NCI-H2107 treated with DMSO at 0.1 percent for 48 hours (cell line): ENCODE data around the gene CDYL.

Experiments used
- DNase-seq: peaks from one replicate; lab custom pipeline; 2025; ENCODE audit not compliant: unreplicated experiment; lab: John Stamatoyannopoulos, UW

CDYL gene

DNA sequence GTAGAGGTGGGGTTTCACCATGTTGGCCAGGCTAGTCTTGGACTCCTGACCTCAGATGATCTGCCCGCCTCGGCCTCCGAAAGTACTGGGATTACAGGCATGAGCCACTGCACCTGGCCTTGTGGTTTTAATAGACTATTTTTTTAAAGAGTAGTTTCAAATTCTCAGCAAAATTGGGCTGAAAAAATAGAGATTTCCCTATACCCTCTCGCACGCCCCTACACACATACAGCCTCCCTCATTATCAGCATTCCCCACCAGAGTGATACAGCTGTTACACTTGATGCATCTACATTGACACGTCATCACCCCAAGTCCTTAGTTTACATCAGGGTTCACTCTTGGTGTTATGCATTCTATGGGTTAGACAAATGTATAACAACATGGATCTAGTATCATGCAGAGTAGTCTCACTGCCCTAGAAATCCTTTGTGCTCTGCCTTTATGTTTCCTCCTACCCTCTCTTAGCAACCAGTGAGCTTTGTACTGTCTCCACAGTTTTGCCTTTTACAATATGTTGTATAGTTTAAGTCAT lies 103.6 kb downstream of the CDYL start:
- DNase-seq: no peak

DNA sequence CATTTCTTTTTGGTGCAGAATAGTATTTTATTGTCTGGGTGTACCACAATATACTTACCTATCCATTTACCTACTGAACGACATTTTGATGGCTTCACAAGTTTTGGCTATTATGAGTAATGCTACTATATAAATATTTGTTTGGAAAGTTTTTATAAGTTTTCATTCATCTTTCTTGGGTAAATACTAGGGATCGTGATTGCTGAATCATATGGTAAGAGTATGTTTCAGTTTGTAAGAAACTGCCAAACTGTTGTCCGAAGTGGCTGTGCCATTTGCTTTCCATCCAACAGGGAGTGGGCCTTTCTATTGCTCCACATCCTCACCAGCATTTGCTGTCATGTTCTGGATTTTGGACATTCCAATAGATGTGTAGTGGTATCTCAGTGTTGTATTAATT lies 104.2 kb downstream of the CDYL start:
- no peak for DNase-seq

DNA sequence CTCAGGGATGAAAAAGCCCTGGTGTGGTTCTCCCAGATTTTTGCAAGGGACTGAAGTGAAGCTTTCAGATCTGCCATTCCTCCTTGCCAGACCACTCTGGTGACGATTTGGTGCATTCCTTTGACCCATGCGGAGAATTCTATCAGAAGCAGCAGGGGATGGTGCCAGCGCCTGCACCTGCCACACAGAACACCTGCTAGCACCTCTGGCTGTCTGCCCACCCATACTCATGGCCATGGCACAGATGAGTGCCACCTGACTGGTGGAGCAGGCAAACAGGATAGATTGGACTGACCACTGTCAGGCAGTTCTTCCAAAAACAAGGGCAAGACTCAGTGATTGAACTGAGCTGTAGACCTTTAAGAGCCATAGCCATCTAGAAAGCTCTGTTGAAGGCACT lies 107.1 kb downstream of the CDYL start:
- peak; percentile 33 for DNase-seq

DNA sequence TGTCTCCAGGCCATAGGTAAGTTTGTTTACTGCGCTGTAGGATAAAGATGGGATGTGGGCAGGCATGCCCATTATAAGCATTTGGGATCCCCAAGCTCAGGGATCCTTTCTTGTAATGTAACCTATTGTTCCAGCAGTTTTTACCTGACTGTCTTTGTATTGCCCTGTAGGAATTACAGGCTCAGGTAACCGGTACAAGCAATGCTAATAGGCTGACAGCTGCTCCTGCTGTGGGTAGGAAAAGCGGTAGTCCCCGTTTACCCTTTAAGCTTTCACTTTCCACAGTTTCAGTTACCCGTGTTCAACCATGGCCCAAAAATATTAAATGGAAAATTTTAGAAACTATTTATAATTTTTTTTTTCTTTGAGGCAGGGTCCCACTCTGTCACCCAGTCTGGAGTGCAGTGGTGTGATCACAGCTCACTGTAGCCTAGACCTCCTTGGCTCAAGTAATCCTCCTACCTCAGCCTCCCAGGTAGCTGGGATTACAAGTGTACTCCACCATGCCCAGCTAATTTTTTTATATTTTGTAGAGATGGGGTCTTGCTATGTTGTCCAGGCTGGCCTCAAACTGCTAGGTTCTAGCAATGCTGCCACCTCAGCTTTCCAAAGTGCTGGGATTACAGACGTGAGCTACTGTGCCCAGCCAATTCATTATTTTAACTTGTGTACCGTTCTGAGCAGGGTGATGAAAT lies 108.6 kb downstream of the CDYL start:
- DNase-seq: peak; percentile 42

DNA sequence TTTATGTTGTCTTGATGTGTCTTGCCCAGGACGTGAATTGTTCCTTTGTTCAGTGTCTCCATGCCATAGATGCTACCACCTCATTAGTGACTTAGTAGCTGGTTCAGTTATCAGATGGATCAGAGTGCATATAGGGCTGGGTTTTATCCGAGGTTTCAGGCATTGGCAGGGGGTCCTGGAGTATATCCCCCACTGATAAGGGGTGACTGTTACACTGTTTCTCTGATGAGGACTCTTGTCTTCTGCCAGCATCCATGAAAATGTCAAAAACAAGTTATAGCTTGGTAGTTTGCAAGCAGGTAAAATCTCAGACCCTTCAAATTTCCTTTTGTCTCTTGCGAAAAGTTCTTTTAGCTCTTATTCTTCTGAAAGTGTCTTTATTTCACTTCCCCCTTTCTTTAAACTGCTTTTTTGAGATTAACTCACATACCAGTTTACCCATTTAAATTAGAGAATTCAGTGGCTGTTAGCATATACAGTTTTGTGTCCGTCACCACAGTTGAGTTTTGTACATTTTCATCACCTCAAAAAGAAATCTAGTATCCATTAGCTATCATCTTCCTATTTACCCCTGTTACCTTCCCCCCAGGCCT lies 109.2 kb downstream of the CDYL start:
- DNase-seq: no peak

DNA sequence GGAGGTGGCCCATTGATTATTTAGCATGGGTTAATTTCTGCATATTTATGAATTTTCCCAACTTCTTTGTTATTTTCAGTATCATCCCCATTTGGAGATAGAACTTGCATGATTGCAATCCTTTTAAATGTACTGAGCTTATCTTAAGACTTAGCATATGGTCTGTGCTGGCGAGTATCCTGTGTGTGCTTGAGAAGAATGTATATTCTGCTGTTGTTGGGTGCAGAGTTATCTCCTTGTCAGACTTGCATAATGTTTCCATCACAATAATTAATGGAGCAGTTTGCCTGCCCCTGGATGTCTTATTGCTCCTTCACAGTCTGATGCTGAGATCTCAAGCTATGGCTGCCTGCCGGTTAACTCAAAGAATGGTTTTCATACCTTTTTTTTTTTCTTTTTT lies 112.6 kb downstream of the CDYL start:
- no peak for DNase-seq

DNA sequence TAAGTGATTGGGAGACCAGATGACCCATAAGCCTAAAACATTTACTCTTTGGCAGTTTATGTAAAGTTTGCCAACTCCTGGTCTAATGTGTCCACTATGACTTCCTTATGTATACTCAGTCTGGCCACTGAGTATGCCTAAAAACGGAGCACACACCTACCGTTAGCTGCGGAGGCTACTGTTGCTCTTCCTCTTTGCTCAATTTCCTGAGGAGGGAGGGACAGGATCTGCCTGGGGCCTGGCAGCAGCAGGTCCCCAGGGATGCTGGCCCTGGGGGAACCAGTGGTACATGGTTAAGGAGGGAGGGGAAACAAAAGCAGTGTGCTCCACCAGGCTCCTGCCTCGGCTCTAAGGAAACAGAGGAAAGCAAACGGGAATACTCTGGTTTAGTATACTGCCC lies 113.5 kb downstream of the CDYL start:
- DNase-seq: no peak

DNA sequence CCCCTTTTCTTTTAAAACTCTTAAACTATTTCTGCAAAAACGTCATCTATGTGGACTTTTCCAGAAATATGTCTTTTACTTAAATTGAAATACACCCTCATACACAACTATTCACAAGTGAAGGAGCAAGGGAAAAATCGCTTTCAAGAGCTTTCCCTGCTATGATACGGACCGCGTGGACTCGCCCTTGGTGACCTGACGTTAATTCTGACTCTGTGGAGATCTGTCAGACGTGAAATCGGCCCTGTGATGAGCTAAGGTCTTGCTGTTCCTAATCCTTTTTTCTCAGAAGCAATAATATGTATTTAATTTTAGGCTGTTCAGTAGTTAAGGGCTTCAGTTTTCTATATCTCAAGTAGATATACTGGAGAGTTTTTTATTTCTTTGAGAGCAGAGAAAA lies 114.0 kb downstream of the CDYL start:
- DNase-seq: no peak

DNA sequence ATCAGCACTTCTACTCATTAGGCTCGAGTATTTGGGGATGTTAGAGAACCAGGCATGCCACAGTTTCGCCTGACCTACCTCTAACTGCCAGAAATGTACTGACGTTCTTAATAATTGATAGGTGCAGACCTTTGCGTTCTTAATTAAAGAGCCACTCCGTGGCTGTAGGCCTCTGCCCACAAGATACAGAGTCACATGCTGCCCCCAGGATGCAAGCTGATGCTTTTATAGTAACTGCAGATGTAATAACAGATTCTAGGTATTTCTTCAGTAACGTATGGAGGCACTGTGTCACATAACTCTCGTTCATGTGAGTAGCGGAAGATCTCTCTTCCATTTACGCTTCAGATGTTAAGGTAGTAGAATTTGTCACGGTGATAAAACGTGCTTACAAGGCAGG lies 114.4 kb downstream of the CDYL start:
- no peak for DNase-seq

DNA sequence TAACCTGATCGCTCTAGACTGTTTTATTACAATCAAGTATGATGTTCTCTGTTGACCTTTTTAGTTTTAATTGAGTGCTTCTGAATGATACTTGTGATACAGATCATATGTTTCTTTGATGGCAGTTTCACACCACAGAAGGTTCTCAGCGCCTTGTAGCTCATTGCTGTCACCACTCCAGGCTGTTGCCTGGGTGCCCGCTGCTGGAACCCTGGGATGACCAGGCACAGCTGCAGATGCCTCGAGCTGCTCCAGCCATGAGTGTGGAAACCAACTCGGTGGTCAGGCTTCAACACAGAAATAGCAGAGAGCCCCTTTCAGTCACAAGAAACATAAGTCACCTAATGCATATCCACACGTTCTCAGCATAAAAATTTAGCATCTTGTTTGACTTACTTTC lies 114.9 kb downstream of the CDYL start:
- no peak for DNase-seq

DNA sequence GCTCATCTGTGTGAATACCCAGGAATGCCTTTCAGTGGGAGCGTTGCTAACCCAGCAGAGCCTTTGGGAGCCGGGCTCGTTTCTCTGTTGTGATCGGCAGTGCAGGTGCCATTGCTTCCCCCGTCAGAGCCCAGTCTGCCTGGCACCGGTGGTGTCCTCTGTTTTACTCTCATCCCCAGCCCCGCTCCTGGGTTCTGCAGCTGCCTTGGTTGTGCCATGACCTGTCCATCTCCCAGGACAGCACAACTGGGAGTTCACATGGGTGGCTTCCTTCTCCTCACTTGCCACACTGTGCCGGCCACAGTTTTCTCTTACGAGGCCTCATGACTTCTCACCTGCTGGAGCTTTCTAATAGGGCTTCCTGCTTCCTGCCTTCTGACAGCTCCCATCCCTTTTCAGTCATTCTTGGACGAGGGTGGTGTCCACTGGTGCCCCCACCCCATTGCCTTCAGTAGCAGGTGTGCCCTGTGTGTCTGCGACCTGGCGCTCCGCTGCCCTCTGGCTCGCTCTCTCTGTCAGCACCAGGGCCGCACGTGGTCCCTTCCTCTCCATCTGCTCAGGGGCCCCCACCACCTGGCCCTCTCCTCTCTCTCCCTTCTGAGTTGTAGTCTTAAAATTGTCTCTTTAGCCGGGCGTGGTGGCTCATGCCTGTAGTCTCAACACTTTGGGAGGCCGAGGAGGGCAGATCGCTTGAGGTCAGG lies 116.7 kb downstream of the CDYL start:
- no peak for DNase-seq

DNA sequence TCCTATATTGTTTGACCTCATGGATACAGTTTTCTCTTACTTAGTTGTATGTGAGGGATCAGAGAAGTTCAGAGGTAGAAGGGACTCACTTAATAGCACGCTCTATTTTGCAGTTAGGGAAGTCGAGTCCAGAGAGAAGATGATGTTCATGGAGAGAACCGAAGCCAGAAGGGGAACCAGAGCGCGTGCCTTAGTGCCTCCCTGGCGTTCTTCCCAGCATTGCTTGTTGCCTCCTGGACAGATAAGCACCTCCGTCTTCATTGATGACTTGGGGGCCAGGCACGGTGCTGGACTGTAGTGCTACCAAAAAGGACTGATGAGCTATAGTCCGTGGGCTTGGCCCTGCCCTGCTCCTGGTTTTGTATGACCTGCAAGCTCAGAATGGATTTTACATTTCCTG lies 117.8 kb downstream of the CDYL start:
- DNase-seq: no peak

DNA sequence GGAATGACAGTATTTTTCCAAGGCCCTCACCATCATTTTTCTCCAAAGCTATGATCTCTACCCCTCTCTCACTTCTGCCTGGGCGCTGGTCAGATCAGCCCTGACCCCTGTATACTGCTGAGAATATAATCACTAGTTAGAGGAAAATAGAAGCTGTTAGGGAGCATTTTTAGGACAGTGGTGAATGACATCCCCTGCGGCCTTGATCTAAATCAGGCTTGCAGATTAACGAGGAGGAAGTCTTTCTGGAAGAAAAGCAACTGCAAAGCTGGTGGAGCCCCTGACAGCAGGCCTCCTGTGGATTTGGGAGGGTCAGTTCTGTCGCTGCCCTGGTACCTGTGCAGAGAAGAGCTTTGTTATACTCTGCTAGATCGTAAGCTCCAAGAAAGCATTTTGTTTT lies 119.8 kb downstream of the CDYL start:
- no peak for DNase-seq

DNA sequence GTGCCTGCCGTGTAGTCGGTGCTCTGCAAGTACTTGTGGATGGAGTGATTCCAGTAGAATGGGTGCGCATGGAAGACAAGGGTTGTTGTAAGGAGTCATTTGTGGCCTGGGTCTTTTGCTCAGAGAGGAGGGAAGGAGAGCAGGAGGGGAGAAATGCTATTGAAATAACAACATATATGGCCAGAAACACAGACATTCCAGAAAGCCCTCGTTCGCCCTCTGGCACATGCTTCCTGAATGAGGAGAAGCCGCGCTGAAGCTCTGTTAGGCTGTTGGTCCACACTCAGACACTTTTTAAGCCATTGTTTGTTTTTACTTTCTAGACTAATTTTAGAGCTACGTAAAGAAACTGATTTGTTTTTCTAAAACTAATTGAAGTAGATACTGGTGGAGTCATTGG lies 120.2 kb downstream of the CDYL start:
- no peak for DNase-seq

DNA sequence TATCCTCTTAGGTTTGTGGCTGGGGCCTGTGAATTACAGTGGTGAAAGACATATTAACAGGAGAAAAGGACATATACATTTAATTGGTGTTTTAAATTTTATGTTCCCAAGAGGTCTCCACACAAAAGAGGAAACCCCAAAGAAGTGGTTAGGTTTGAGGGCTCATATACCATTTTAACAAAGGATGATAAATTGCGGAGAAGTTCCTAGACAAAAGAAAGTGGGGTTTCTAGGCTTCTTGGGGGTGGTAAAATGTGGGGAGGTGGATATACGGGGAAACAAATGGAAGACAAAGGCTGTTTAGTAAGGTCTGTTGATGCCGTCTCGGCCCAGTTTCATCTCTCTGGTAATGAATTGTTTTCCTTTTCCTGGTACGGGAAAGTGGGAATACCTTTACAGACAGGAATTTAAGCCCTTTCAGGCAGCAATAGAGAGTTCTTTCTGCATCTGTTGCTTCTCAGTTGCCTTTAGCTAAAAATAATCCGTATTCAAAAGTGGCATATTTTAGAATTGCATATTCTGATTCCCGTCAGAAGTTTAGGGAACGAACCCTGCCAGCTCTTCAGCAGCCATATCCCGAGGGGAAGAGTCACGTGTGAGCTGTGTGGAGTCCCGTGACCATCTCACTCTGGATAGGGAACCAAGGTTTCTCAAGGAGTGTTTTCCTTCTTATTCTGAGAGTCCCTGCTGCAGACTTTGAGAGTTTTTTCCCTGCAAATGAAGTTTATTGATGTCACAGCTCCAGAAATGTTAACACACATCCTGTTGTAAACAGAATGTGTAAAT lies 123.2 kb downstream of the CDYL start:
- no peak for DNase-seq

DNA sequence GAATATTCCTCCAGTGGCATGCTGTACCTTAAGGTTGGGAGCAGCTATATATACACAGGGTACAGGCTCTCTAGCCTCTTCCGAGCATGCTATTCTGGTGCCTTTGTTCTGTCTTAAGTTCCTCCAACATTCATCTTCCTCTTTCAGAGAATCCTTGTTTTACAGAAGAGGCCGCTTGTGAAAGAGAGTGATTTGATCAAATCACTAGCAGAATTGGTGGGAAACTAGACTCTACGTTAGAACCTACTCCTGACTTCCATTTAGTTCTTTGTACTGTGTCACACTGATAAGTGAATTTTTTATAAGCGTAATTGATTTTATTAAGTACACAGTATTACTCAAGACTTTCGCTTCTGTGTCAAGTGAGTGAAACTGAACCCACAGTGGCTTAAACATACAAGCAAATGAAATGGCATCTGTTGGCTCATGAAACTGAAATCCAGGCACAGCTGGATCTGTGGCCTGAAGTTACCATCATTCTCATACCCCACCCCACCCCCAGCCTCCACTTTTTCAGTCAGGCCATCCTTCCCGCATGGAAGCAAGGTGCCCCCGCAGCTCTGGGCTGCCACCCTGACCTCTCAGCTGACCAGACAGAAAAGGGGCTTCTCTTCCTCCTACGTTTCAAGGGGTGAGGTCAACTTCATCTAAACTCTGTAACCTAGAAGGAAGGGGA lies 125.3 kb downstream of the CDYL start:
- no peak for DNase-seq

DNA sequence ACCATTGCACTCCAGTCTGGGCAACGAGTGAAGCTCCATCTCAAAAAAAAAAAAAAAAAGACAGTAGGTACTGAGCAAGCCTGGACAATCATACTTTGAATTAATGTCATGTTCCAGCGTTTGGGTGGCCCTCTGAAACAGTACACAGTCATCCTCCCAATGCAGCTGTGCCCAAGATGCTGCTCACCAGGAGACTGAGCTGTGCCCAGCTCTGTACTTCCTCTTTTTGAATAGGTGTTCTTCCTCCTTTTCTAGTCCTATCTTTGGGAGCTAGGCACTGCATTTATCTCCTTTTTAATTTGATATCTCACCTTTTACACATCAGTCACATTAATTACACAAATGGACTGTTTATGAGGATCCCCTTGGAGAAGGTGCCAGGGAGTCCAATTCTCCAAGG lies 126.2 kb downstream of the CDYL start:
- DNase-seq: no peak

DNA sequence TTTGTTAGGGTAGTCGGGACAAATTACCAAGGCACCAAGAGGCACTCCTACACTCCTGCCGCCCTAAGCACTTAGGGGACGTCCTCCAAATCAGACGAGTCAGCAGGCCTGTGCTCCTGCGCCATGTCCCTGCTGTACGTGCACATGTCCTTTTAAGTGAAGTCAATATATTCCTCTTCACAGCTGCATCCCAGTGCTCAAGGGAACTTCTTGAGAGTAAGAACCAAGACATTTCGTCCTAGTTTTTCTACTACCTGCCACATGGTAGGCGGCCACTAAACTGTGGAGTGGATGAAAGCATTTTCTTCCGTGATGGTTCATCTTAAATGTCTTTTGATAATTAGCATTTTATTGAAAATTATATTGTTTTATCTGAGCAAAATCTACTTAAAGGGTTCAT lies 126.9 kb downstream of the CDYL start:
- DNase-seq: no peak

DNA sequence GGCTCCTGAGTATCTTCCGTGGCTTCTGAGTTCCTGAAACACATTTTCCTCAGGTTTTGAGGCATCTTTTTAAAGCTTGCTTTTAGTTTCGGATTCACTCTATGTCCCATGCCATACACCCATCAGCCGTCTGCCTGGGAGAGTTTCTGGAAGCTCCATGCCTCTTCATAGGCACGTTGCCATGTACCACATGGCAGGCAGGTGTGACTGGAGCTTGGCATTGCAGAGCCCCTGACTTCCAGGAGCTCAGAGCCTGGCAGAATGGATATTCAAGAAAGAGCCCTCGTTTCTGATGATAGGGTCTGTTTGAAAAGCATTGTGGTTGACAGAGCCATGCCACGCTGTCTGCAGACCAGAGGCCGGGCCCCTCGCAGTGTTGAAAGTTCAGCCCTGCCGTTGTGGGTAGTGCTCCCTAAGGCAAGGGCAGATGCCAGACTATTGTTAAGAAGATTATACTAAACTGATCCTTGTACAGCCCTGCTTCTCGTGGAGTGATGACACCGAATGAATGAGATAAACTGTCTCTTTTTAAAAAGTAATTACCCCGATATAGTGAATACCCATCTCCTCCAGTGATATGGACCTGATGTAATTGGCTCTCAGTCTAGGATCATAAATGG lies 127.7 kb downstream of the CDYL start:
- DNase-seq: no peak

DNA sequence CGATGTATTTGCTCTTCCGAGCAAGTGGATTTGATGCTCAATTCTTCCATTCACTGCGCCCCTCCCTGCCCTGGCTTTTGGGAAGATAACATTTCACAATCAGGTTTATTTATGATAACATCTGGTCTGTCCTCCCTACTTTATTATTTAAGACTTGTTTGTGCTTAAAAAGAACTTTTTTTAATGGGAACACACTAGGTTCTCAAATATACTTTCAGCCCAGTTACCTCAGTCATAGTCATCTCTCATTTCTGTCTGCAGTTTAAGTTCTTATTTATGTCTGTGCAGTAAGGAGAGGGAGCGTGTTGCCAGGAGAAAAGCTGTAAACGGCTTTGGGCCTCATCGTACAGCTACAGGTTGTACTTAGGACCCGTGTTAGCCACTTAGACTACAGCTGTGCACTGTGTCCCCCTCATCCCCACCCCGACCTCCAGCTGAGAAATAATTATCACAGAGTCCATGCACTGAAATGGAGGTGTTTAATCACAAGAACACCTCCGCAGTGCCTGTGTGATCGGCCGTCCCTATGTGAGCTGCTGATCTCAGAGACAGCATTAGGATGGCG lies 128.3 kb downstream of the CDYL start:
- no peak for DNase-seq
